HG02943 (cell line): ENCODE measurements around the gene KLK5.
"Not testable (repeated sequence)": the region's sequence is repeated elsewhere in the genome, so short reads cannot be mapped to it uniquely, and the experiment has no call there.

ENCODE experiments used
- ATAC-seq: cut with Tn5 transposase; IDR thresholded peaks from one replicate; pipeline ENCODE4 v1.9.1; 2021; ENCODE audit warnings: mild to moderate bottlenecking, low read depth, moderate library complexity; ENCODE audit not compliant: unreplicated experiment

KLK5 gene

DNA sequence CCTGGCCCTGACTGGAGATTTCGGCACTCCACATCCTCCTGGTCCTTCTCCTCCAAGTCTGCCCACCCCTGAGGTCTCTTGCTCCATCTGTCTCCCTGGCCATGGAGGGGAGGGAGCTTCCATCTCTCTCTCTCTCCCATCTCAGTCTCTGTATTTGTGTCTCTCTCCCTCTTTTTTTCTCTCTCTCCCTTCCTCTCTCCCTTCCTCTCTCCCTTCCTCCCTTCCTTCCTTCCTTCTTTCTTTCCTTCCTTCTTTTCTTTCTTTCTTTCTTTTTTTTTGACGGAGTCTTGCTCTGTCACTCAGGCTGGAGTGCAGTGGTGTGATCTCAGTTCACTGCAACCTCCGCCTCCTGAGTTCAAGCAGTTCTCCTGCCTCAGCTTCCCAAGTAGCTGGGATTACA is 17.0 kb upstream of the KLK5 start:
- not testable (repeated sequence) for ATAC-seq

GRCh38 chr19:50969413-50969760 is 16.5 kb upstream of the KLK5 start, which contains the start of gene KLK6:
TSS of gene KLK6 (minus strand) at chr19:50969591. CDS start at chr19:50968104, 1,487 bp downstream.
- ATAC-seq = no peak

- no peak for ATAC-seq
These were observed 16.0 kb upstream of the KLK5 start for GRCh38 chr19:50968716-50969412.

- ATAC-seq = no peak
These were observed 15.3 kb upstream of the KLK5 start for GRCh38 chr19:50967929-50968715.

DNA sequence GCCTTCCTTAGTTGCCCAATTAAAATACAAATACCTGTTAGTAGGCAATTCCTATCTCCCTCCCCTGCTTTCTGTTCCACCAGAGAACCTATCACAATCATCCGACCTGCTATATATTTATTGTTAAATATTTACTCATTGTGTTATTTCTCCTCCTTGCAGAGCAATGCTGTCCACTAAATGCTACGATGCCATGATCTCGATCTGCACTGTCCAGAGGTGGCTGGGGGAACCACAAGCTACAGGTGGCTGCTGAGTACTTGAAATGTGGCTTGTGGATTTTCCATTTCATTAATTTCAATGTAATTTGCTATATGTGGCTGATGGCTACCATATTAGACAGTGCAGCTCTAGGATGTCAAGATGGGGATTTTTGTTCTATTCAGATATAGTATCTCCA is 11.4 kb upstream of the KLK5 start:
- no peak for ATAC-seq

- no peak for ATAC-seq
These were observed 10.5 kb upstream of the KLK5 start for GRCh38 chr19:50963381-50963780.

DNA sequence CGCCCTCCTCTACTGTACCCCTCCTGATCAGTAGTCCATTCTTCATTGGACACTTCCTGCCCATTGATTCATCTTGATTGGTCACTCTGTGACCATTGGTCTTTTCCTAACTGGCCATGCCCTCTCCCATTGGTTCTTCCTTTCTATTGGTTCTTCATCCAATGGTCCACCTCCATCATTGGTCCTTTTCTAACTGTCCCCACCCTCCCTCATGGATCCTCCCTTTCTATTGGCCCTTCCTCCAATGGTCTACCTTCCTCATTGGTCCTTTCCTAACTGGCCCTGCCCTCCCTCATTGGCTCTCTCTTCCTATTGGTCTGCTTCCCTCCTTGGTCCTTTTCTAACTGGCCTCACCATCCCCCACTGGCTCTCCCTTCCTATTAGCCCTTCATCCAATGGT is 9.4 kb upstream of the KLK5 start:
- no peak for ATAC-seq

DNA sequence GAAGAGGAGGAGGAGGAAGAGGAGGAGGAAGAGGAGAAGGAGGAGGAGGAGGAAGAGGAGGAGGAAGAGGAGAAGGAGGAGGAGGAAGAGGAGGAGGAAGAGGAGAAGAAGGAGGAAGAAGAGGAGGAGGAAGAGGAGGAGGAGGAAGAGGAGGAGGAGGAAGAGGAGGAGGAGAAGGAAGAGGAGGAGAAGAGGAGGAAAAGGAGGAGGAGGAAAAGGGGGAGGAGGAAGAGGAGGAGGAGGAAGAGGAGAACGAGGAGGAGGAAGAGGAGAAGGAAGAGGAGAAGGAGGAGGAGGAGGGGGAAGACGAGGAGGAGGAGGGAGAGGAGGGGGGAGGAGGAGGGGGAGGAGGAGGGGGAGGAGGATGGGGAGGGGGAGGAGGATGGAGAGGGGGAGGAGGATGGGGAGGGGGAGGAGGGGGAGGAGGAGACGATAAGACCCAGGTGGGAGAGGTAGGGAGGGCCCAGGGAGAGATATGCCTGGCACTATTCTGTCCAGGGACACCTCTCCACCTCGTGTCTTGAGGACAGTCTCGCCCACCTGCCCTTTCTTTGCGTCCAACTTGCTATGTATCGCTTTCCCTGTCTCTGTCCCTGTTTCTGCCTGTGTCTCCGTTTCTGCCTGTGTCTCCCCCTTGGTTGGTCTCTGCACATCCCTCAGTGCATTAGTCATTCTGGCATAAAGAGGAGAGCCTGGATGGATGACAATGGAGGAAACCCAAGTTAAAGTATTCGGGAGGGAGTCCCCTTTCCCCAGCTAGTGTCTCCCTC is 7.1 kb upstream of the KLK5 start:
- no peak for ATAC-seq

- no peak for ATAC-seq
These were observed 4.7 kb upstream of the KLK5 start for GRCh38 chr19:50957587-50957986.

DNA sequence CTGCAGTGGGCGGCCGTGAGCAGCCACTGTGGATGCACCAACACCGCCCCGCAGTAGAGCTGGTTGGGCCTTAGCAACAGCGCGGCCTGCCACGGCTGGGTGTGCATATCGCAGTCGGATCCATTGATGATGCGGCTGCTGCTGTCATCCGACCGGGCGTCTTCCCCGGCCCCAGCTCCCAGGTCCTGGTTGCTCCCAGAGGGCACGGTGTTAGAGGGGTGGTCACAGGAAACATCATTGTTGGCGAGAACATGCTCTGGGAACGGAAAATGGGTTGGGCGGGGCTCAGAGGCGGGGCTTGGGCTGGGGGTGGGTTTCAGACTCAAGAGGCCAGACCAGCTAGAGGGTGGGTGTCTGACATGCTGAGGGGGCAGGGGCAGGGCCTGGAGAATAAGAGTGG is 3.0 kb downstream of the KLK5 start:
- ATAC-seq = no peak

DNA sequence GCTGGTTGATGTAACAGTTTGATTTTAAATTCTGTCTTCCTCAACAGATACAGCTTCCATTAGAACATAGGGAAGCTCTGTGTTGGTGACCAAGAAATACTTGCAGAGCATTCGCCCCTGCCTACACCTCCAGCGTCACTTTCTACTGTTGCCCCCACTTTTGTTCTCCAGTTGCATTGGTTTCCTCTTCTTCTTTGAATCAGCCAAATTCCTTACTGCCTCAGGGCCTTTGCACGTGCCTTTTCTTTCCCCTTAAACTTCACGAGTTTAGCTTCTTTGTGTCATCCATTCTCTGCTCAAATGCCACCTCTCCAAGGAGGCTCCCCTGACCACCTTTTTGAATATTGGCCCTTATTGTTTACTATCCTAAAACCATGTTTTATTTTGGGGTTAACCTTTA is 5.7 kb downstream of the KLK5 start:
- no peak for ATAC-seq

GRCh38 chr19:50944795-50945194 is 8.0 kb downstream of the KLK5 start:
- no peak for ATAC-seq

GRCh38 chr19:50943074-50943828 is 9.6 kb downstream of the KLK5 start:
- no peak for ATAC-seq

DNA sequence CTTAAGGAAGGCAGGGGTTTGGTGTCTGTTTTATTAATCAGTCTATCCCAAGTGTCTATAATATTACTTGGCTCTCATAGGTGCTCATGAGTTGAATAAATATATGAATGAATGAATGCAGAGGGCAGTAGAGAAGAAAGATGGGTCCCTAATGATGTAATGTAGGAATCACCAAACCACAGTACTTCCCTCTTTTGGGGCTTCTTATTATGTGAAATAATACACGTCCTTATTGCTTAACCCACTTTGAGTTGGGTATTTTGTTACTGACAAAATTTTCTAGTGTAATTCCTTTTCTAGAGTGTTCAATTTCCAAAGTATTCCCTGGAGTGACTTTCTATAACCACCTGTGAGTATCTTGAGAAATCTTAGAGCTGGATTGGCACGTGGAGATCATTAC is 13.2 kb downstream of the KLK5 start:
- no peak for ATAC-seq

DNA sequence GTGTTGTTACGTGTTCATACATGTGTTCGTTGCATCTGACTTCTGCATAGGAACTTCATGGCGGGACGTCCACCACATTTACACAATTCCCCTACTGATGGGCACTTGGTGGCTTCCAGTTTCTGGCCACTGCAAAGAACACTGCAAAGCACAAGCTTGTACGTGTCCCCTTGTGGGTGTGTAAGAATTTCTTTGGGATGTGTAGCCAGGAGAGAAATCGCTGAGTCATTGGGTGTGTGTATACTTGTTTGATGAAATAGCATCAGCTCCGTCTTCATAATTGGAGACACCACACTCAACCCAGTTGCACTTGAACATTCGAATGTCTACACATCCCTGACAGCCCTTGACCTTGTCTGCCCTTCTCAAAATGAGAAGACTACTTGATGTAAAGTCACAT is 19.2 kb downstream of the KLK5 start:
- no peak for ATAC-seq

DNA sequence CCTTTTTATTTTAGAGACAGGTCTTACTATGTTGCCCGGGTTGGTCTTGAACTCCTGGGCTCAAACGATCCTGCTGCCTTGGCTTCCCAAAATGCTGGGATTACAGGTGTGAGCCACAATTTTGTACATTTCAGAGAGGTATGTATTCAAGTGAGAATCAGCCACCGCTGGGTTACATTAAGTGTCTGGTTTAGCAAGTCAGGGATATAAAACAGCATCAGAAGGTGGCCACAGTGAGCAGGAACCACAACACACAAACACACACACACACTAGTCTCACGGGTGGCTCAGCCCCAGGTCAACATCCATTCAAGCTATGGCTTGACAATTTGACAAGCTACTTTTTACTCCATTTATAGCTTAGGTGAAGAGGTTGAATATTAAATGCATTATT is 20.2 kb downstream of the KLK5 start:
- ATAC-seq = no peak

- no peak for ATAC-seq
These were observed 20.7 kb downstream of the KLK5 start for GRCh38 chr19:50932018-50932689.

GRCh38 chr19:50931023-50931422 is 21.8 kb downstream of the KLK5 start:
- ATAC-seq = no peak

DNA sequence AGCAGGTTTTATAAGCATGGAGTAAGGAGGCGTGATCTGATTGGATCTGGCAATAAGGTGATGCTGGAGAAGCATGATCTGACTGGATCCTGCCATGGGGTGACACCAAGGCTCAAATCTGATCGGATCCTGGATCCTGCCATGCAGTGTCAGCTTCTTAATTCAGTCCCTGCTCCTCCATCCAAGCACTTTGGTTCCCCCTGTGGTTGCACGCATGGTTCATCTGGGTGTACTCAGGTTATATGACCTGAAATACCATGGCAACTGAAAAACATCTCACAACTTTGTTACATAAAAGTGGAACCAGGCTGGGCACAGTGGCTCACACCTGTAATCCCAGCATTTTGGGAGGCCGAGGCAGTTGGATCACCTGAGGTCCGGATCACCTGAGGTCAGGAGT is 24.0 kb downstream of the KLK5 start:
- no peak for ATAC-seq

DNA sequence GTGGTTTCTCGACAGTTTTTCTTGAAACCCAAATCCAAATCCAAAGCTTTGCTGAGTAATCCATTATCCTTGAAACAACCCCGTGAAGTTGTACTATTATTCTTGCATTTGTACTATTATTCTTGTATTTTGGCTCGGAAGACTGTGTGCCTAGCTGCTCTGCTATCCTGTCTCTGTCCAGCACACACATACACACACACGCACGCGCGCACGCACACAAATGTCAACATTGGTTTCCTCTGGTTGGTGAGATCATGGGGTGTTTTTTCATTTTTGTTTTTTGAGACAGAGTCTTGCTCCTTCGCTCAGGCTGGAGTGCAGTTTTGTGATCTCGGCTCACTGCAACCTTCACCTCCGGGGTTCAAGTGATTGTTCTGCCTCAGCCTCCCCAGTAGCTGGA is 26.7 kb downstream of the KLK5 start:
- no peak for ATAC-seq
